T-helper 22 cell (primary cell): ENCODE results near the gene SYNJ1.
"Not testable (repeated sequence)": the region's sequence is repeated elsewhere in the genome, so short reads cannot be mapped to it uniquely, and the experiment has no call there.

ENCODE experiments used
- DNase-seq: peaks from one replicate; pipeline ENCODE4 v3.0.0-alpha.2; 2020; ENCODE audit warnings: low read depth

The SYNJ1 gene

GRCh38 chr21:32695482-32695881 lies 32.3 kb downstream of the SYNJ1 start:
- DNase-seq, result not testable (repeated sequence)

DNA sequence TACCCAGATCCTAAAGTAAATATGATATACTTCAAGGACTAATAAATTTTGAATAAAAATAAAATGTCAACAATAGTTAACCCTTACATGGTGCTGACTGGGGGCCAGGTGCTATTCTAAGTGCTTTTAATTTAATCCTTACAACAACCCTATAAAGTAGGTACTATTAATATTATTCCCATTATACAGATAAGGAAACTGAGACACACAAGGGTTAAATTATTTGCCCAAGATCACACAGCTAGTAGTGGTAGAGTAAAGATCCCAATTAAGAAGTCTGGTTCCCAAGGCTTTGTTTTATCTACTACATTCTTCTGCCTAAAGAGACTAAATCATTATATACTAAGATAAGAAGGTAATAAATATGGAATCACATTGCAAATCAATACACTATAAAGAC lies 34.2 kb downstream of the SYNJ1 start:
- no peak for DNase-seq

DNA sequence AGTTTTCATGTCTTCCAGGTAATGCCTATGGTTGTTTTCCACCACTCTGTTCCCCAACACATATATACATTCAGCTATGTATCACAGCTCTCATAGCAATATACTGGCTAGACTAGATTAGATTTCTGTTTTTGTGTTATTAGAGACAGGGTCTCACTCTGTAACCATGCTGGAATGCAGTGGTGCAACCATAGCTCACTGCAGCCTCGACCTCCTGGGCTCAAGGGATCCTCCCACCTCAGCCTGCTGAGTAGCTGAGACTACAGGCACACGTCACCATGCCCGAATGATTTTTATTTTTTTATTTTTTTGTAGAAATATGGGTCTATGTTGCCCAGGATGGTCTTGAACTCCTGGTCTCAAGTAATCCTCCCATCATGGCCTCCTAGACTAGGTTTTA lies 37.7 kb downstream of the SYNJ1 start:
- no peak for DNase-seq

DNA sequence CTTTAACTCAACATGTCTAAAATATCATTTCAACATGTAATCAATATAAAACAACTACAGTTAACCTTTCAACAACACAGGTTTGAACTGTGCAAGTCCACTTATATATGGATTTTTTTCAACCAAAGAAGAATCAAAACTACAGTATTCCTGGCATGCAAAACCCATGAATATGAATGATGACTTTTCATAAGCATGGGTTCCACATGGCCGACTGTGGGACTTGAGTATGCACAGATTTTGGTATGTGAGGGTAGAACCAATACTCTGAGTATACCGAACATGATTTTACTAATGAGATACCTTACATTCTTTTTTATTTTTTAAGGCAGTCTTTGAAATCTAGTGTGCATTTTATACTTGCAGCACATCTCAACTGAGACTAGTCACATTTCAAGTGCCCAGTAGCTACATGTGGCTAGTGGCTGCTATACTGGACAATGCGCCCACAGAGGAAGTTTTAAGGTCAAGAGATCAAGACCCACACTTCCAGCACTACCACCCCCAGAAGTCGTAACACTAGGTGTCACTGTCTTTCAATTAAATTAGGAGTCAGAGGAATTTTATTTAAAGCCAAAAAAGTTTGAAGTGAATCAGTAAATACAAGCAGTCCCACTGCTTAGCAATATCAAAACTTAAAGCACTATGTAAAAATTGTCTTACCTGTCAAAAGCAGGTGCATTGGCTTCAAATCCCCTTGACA lies 40.0 kb downstream of the SYNJ1 start:
- no peak for DNase-seq

DNA sequence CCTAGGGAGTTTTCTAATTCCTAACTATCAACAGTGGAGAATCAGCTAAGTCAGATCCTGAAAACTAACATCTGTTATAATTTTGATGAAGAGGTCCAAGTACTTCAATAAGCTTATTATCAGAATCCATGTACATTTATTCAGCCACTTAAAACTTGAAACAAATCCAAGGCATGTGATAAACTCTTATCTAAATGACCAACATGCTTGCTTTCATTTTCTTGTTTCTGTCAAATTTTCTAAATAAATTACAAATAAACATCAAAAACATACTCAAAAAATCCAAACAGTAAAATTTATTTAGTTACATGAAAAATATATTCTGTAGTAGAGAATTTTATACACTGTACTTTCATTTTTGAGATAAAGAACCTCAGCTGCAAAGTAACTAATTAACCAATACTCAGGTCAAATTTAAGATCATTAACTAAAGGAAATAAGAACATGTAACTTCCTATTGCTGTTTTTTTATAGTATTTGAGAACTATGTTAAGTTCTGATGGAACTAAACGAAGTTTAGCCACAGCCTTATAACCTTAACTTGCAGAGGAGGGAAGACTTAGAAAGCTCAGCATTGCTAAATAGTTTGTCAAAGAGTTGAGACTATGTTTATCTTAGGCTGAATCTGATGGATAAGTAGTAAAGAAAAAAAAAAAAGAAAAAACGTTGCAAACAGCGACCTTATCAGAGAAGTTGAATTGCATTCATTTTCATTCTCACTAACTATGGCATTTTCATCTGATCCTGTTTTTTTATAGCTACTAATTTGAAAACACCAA lies 44.9 kb downstream of the SYNJ1 start:
- no peak for DNase-seq

DNA sequence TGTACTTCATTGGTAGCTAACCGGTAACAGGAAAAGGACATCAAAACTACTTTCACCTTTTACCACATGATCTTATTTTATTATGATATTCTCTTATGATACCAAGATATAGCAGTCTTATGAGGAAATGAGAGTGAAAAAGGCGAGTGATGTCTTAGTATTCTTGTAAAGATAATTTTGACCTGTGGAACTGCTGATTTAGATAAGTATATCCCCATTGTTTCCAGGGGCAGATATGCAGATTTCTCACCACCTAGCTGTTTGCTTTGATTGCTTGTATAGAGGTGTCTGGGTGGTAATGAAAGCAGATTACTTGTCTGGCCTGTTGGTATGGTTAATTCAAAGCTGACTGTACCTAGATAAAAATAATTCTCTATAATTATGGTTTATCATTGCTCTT lies 53.1 kb downstream of the SYNJ1 start:
- no peak for DNase-seq

GRCh38 chr21:32674038-32674437 lies 53.8 kb downstream of the SYNJ1 start:
- DNase-seq, result no peak

DNA sequence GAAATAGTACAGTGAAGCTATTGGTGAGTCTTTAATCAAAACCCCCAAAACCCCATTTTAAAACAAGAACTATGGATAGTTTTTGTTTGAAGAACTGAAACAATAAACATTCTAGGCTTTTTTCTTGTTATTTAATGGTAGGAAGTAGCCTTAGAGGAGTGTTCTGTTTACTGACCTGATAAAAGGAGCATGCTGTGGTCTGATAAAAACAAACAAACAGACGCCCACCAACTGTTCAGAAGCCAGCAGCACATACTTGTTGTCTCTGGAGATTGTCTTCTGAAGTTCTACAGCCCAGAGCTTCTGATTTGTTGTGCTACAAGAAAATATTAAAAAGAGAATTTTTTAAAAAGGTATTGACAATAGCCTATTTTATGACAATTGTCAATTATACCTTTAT lies 61.6 kb downstream of the SYNJ1 start:
- no peak for DNase-seq

GRCh38 chr21:32664095-32664494 lies 63.7 kb downstream of the SYNJ1 start:
- DNase-seq, result not testable (repeated sequence)

GRCh38 chr21:32661981-32662380 lies 65.8 kb downstream of the SYNJ1 start:
- not testable (repeated sequence) for DNase-seq

DNA sequence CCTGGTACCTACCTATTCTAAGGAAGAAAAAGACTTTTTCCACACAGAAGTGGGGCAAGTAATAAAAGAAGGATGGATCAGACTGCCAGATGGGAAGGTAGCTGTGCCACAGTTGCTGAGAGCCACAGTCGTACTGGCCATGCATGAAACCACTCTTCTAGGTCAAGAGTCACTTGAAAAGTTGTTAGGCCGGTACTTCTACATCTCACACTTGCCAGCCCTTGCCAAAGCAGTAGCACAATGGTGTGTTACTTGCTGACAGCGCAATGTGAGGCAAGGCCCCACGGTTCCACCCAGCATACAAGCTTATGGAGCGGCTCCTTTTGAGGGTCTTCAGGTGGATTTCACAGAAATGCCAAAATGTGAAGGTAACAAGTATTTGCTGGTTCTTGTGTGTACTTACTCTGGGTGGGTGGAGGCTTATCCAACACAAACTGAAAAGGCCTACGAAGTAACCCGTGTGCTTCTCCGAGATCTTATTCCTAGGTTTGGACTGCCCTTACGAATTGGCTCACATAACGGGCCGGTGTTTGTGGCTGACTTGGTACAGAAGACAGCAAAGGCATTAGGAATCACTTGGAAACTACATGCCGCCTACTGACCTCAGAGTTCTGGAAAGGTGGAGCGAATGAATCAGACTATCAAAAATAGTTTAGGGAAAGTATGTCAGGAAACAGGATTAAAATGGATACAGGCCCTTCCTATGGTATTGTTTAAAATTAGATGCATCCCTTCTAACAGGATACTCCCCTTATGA lies 66.6 kb downstream of the SYNJ1 start:
- not testable (repeated sequence) for DNase-seq

DNA sequence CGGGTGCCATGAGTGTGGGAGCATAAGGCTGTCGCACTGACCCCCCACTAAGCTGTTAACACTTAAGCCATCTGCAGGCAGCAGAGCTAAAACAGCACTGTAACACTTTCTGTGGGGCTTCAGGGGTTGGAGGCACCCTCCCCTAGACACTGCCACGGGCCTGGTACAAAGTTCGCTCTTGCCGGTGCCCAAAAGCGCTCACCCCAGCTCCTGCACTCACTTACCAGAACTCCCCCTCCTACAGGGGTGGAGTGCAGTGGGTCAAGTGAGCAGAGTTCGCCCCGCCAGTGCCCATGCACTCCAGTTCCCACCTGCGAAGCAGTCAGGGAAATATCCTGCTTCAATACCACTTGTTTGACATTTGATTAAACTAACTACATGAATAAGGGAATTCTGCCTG lies 69.3 kb downstream of the SYNJ1 start:
- no peak for DNase-seq

DNA sequence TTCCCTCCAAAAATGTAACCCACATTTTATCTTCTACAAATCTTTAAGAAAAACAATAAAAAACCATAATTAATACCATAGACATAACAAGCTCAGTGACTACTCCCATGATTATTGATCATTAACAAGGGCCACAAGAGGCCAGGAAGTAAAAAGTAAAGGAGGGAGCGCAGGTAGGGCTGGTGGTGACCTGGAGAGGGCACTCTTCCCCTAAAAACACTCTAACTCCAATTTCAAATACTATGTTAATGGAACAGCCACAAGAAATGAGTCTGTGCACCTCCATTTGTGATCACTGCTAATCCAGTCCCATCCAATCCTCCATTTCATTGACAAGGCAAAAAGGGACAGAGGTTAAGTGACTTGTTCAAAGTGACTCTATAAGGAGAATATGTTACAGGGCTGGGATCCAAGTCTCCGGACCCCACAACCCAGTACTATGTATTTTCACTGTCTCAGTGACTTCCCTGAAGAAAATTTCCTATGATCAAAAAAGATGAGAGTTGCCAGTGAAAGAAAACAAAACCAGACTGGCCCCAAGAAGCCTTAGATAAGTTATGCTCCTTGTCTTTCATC lies 74.4 kb downstream of the SYNJ1 start:
- no peak for DNase-seq

GRCh38 chr21:32648165-32648564 lies 79.6 kb downstream of the SYNJ1 start:
- no peak for DNase-seq

DNA sequence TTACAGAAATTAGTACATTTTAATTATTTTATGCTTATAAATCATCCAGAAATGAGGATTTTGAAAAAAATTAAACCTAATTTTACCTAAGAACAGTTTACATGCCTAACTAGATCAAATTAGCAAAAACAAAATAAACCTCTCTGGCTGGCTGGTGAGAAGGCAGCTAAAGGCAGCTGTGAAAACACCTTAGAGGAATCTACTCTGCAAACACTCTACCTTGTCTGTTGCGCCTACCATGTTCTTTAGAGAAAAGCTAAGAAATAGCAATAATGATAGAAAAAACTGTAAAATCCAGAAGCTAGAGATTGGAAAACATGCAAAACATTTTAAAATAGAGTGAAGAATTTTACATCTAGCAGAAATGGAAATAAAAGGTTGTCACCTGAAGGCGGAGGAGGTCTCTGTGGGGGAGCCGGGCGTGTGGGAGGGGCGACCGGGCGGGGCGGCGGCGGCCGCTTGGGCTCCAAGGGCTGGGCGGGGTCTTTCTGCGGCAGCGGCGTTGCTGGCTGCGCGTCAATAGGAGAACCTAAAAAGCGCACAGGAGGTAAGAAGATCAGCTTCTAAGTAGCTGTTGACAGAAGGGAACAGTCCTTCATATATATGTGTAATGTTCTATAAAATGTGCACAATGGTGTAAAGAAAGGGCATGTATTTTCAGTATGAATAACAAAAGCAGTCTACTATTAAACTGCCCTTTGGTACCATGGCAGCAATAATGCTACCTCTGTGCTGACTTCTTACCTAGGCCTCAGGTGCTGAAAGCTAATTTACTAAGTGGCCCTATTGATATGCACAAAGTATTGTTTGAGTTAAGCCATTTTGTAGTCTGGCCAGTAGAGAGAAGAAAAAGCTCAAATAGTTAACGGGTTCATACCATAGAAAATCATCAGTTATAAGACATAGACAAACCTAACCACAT lies 82.3 kb downstream of the SYNJ1 start:
- DNase-seq, result no peak

- DNase-seq, result no peak
Measured at GRCh38 chr21:32641710-32642698, 85.8 kb downstream of the SYNJ1 start.

- DNase-seq, result no peak
Measured at GRCh38 chr21:32626621-32627196, 101.1 kb downstream of the SYNJ1 start.

DNA sequence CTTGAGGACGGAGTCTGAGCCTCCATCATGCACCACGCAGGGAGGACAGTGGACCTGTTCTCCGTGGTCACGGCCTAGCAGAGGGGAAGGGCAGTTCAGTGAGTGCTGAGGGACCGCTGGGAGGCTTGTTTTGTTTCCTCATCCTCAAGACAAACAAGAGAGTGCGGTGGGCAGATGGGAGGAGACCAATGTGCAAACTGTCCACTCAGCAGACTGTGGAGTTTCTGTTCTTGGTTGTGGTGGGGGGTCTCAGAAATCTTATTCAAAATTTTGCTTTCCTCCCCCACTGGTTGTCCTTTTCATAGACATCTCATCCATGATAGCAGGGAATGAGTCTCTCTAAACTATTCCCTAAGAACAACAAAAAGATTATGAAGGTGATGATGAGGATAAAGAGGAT lies 109.6 kb downstream of the SYNJ1 start:
- not testable (repeated sequence) for DNase-seq

GRCh38 chr21:32613436-32614043 lies 114.3 kb downstream of the SYNJ1 start:
- no peak for DNase-seq

- no peak for DNase-seq
Measured at GRCh38 chr21:32612999-32613337, 114.8 kb downstream of the SYNJ1 start.
